HCT116 (cell line): ENCODE measurements around the gene C21orf91. TPM values are rescaled to one million over a fixed set of nuclear protein-coding genes. Genes with fewer than 3 reads are reported as not detected.

ENCODE experiments used
- ATAC-seq: fragments of 200-7000 bp; cut with Tn5 transposase; 2 replicates; pipeline ENCODE4 v1.9.1; 2020; ENCODE audit warnings: mild to moderate bottlenecking, moderate library complexity
- BruUV-seq: library from RNA; stranded (reverse); fragments of 400-500 nt; replicated peaks from 2 replicates; lab custom pipeline; 2021; lab: Mats Ljungman, UMichigan
- CTCF ChIA-PET: fragments of 300-600 bp; sonication (Branson Sonifier 250); formaldehyde crosslinking; loops from one replicate; lab custom pipeline; 2021; ENCODE audit warnings: antibody characterized with exemption; lab: Charles Lee
- POLR2A ChIA-PET: fragments of 300-600, 350-600 bp; sonication (Branson Sonifier 250); formaldehyde crosslinking; loops from one replicate; lab custom pipeline; 2021; ENCODE audit warnings: antibody characterized with exemption; lab: Charles Lee
- RAD21 ChIA-PET, 2 experiments: fragments of 300-600 bp; sonication (Branson Sonifier 250); formaldehyde crosslinking; loops; one replicate each; lab custom pipeline; 2023; ENCODE audit warnings: low total read pairs in 2 of 2; ENCODE audit not compliant: uncharacterized antibody in 2 of 2, unreplicated experiment in 2 of 2, low non-redundant PET in 1 of 2; lab: Charles Lee
- DNase-seq: peaks from one replicate; pipeline ENCODE4 v3.0.0-alpha.2; 2010; ENCODE audit warnings: low read depth, low spot score
- H2AFZ ChIP-seq: fragments of 200-600 bp; shearing (Covaris generic), sonication (generic); 2 replicates; pipeline ENCODE4 v1.6.1; 2017; ENCODE audit warnings: low read depth, mixed run types, mixed read lengths, antibody characterized with exemption, low read length; ENCODE audit not compliant: poor library complexity, severe bottlenecking
- H3K27ac ChIP-seq: 2 replicates; pipeline ENCODE4 v1.5.1; 2012; ENCODE audit warnings: low read depth, low read length
- H3K27me3 ChIP-seq: fragments of 200-600 bp; sonication (generic); 2 replicates; pipeline ENCODE4 v1.6.1; 2016; ENCODE audit warnings: mixed run types, low read length, mixed read lengths; ENCODE audit not compliant: insufficient read depth
- H3K36me3 ChIP-seq, 2 experiments: fragments of 200-500 bp in 1 of 2; fragments of 200-600 bp in 1 of 2; sonication (Bioruptor generic) in 1 of 2; sonication (generic) in 1 of 2; 2 replicates each; pipeline versions ENCODE4 v1.5.1 to v1.6.1; 2014 to 2016; ENCODE audit warnings: low read length in 2 of 2, inconsistent platforms in 1 of 2, mixed read lengths in 1 of 2, mixed run types in 1 of 2; ENCODE audit not compliant: insufficient read depth in 2 of 2, control insufficient read depth in 1 of 2
- H3K4me1 ChIP-seq, 2 experiments: fragments of 200-600 bp in 1 of 2; sonication (generic) in 1 of 2; 2 replicates each; pipeline versions ENCODE4 v1.5.1 to v1.6.1; 2012 to 2017; ENCODE audit warnings: low read length in 2 of 2, inconsistent platforms in 1 of 2, mild to moderate bottlenecking in 1 of 2, mixed read lengths in 1 of 2, mixed run types in 1 of 2, moderate library complexity in 1 of 2; ENCODE audit not compliant: insufficient read depth in 2 of 2, control insufficient read depth in 1 of 2
- H3K4me2 ChIP-seq: fragments of 200-600 bp; sonication (generic); 2 replicates; pipeline ENCODE4 v1.6.1; 2017; ENCODE audit warnings: mixed run types, low read length, mixed read lengths
- H3K4me3 ChIP-seq, 2 experiments: fragments of 200-600 bp in 1 of 2; sonication (generic) in 1 of 2; replicated peaks in 1 of 2; 2 replicates each; pipeline ENCODE4 v1.5.1; 2011 to 2016; ENCODE audit warnings: low read length in 2 of 2, control low read depth in 1 of 2, low read depth in 1 of 2, mild to moderate bottlenecking in 1 of 2, mixed read lengths in 1 of 2, mixed run types in 1 of 2
- H3K79me2 ChIP-seq: fragments of 200-600 bp; sonication (generic); 2 replicates; pipeline ENCODE4 v1.6.1; 2017; ENCODE audit warnings: mild to moderate bottlenecking, mixed run types, low read length, moderate library complexity, mixed read lengths; ENCODE audit not compliant: insufficient read depth
- H3K9ac ChIP-seq: fragments of 200-600 bp; sonication (generic); 2 replicates; pipeline ENCODE4 v1.6.1; 2016; ENCODE audit warnings: low read length, mixed read lengths
- H3K9me2 ChIP-seq: fragments of 200-600 bp; sonication (generic), shearing (Covaris generic); 2 replicates; pipeline ENCODE4 v1.6.1; 2017; ENCODE audit warnings: mixed run types, mild to moderate bottlenecking, moderate library complexity; ENCODE audit not compliant: insufficient read depth
- H3K9me3 ChIP-seq, 2 experiments: fragments of 200-500 bp in 1 of 2; fragments of 200-600 bp in 1 of 2; sonication (Bioruptor generic) in 1 of 2; sonication (generic) in 1 of 2; 2 replicates each; pipeline ENCODE4 v1.6.1; 2014 to 2017; ENCODE audit warnings: low read length in 2 of 2, mixed read lengths in 2 of 2, inconsistent platforms in 1 of 2, low read depth in 1 of 2, mild to moderate bottlenecking in 1 of 2, mixed run types in 1 of 2, moderate library complexity in 1 of 2; ENCODE audit not compliant: control insufficient read depth in 1 of 2, insufficient read depth in 1 of 2
- H4K20me1 ChIP-seq: fragments of 200-600 bp; sonication (generic), shearing (Covaris generic); 2 replicates; pipeline ENCODE4 v1.6.1; 2017; ENCODE audit warnings: mixed run types, mild to moderate bottlenecking, moderate library complexity; ENCODE audit not compliant: insufficient read depth
- ELF1 ChIP-seq: IDR thresholded peaks from 2 replicates; pipeline ENCODE4 v1.6.1; 2012; ENCODE audit warnings: low read depth, borderline replicate concordance
- POLR2A ChIP-seq: IDR thresholded peaks from 2 replicates; pipeline ENCODE4 v1.7.0; 2011; ENCODE audit warnings: borderline replicate concordance; ENCODE audit not compliant: insufficient read depth, insufficient read length; ENCODE audit errors: extremely low read depth
- POLR2AphosphoS5 ChIP-seq: IDR thresholded peaks from 2 replicates; pipeline ENCODE4 v1.6.1; 2011; ENCODE audit warnings: mild to moderate bottlenecking, low read depth, low read length, moderate library complexity
- TCF7L2 ChIP-seq: IDR thresholded peaks from 2 replicates; pipeline ENCODE4 v1.7.0; 2011; ENCODE audit warnings: borderline replicate concordance, inconsistent platforms; ENCODE audit not compliant: insufficient read depth, insufficient read length; ENCODE audit errors: extremely low read depth
- ZFX ChIP-seq: fragments of 450-650 bp; IDR thresholded peaks from 2 replicates; pipeline ENCODE4 v1.6.1; 2017
- intact Hi-C: fragments of 100-400 bp; cut with micrococcal nuclease; formaldehyde crosslinking; loops from 2 replicates; pipeline ENCODE4 v1.10.0; 2022
- total RNA-seq: library from RNA; stranded (reverse); gene quantifications from one replicate; pipeline ENCODE4 v1.2.1, GENCODE V29; 2021; ENCODE audit not compliant: unreplicated experiment

C21orf91 gene
- total RNA-seq, 1 experiment from 2014 or later, result 17.7 TPM

- TF ChIP-seq ZFX (no peak), POLR2A (no peak), TCF7L2 (no peak), ELF1 (no peak), POLR2AphosphoS5 (no peak)
- no peaks in the 10 kb centered on the region for H3K79me2 ChIP-seq
- H2AFZ ChIP-seq, result no peak overlapping the region
- no peak overlapping the region for H3K27ac ChIP-seq
- H3K4me3 ChIP-seq, result no peak overlapping the region
- H3K4me1 ChIP-seq, result no peaks in the 10 kb centered on the region
- no TSS peak for BruUV-seq
- CTCF ChIA-PET, result no interaction called here
- no peak overlapping the region for H3K4me2 ChIP-seq
- H3K9me3 ChIP-seq, result no peaks in the 10 kb centered on the region
- H3K36me3 ChIP-seq, result no peaks in the 10 kb centered on the region
- H3K27me3 ChIP-seq, result peaks cover 4% of the 10 kb centered on the region; the same call in 1 of the 2 replicates
- no peaks in the 10 kb centered on the region for H3K9me2 ChIP-seq
- H4K20me1 ChIP-seq, result no peaks in the 10 kb centered on the region
- POLR2A ChIA-PET, result no interaction called here
- intact Hi-C loops, result no loop called here
- RAD21 ChIA-PET, result no interaction called here
- ATAC-seq (no peak), DNase-seq (no peak)
- H3K9ac ChIP-seq, result no peak overlapping the region
Measured at GRCh38 chr21:17742181-17742580, 77.0 kb downstream of the C21orf91 start.

Other genes with a start within 250 kb of the C21orf91 start
- gene BTG3, start 206.5 kb downstream of the C21orf91 start, total RNA-seq, result 67.1 TPM